ENCODE measurements around the gene GPT2.

GPT2 gene

DNA sequence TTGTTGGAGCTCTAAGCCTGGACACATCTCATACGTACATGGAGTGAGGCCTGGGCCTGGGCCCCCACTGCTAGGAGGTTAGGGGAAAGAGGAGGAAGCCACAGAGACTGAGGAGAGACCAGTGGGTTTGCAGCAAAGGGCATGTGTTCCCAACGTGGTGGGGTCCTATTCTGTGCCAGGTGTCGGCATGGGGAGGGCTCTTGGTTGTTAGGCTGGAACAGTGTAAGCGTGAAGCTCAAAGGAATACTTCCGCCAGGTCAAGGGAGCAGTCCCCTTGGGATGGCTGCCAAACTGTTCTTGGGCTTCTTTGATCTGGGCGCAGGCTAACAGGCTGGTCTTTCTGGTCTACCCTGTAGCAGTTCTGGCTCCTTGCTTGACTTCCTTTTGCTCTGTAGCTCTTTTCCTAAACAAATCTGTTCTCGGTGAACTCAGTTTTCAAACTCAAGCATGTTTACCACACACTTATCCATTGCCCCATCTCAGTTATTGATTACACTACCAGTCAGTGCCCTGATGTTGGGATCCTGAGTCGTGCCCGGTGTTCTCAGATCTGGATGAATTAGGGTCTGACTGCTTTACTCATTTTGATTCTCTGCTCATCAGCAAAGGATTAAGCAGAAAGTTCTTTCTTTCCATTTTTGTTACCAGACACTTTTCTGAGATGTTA, 36.4 kb downstream of the GPT2 start:
- TF ChIP-seq, protein P1, sequence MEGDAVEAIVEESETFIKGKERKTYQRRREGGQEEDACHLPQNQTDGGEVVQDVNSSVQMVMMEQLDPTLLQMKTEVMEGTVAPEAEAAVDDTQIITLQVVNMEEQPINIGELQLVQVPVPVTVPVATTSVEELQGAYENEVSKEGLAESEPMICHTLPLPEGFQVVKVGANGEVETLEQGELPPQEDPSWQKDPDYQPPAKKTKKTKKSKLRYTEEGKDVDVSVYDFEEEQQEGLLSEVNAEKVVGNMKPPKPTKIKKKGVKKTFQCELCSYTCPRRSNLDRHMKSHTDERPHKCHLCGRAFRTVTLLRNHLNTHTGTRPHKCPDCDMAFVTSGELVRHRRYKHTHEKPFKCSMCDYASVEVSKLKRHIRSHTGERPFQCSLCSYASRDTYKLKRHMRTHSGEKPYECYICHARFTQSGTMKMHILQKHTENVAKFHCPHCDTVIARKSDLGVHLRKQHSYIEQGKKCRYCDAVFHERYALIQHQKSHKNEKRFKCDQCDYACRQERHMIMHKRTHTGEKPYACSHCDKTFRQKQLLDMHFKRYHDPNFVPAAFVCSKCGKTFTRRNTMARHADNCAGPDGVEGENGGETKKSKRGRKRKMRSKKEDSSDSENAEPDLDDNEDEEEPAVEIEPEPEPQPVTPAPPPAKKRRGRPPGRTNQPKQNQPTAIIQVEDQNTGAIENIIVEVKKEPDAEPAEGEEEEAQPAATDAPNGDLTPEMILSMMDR (IDR thresholded peaks at IDR 0.05; ENCODE audit: low read depth, low read length), result no peak
- TF ChIP-seq, protein P2, sequence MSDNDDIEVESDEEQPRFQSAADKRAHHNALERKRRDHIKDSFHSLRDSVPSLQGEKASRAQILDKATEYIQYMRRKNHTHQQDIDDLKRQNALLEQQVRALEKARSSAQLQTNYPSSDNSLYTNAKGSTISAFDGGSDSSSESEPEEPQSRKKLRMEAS (IDR thresholded peaks at IDR 0.05; ENCODE audit: low read depth, low read length), result no peak
- TF ChIP-seq POLR2A (IDR thresholded peaks at IDR 0.05; ENCODE audit: extremely low read depth, insufficient read length) (no peak), MYC (IDR thresholded peaks at IDR 0.05; ENCODE audit: low read depth, low read length) (no peak)
- DNase-seq (ENCODE audit: low read depth), result no peak
- H3K4me3 ChIP-seq (ENCODE audit: low read depth, low read length), result no peak overlapping the region

DNA sequence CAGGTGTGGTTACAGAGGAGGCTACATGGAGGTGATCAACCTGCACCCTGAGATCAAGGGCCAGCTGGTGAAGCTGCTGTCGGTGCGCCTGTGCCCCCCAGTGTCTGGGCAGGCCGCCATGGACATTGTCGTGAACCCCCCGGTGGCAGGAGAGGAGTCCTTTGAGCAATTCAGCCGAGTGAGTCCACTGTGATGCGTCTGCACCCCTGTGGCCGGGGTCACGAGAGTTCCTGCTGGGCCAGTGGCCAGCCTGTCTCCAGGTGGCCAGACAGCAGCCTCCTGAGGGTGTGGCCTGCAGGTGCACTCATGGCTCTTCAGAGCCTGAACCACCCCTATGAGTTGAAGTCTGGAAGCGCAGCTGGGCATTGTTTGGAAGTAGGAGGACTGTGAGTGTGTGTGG, 38.1 kb downstream of the GPT2 start:
- no peak overlapping the region for H3K4me3 ChIP-seq (ENCODE audit: low read depth, low read length)
- TF ChIP-seq, protein P2 (IDR thresholded peaks at IDR 0.05; ENCODE audit: low read depth, low read length), result no peak
- no peak for TF ChIP-seq MYC (IDR thresholded peaks at IDR 0.05; ENCODE audit: low read depth, low read length)
- TF ChIP-seq POLR2A (IDR thresholded peaks at IDR 0.05; ENCODE audit: extremely low read depth, insufficient read length), result no peak
- TF ChIP-seq, protein P1 (IDR thresholded peaks at IDR 0.05; ENCODE audit: low read depth, low read length), result no peak
- DNase-seq (ENCODE audit: low read depth), result no peak

DNA sequence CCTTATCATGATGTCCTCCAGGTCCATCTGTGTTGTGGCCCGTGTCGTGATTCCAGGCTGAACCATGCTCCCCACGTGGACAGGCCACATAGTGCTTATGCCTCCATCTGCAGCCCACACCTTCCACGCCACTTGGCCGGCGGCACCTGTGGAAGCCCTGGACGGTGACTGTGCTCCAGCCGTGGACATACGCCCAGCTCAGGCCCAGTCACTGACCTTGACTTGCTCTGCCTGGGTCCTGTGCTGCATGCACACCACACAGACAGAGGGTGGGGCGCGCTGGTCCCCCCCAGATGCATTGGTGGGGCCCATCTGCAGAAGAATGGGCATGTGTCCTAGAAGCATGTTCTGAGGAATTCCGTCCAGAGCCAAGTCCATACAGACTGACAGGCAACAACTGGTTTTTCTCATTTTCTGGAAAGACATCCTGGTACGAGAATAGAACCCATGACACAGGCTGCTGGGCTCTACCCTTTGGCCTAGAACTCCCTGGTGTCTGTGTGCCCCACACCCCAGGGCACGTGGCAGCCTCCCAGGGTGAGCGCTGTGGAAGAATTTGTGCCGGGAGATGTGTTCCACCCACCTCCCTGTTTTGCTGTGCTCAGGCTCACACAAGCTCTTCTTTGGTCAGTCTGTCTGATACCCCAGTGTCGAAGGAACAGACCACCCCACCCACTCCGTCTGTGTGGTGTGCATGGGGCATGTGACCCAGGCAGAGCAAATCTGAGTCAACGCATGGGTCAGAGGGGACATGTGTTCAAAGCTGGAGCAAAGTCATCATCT, 39.5 kb downstream of the GPT2 start:
- no peak for TF ChIP-seq MYC (IDR thresholded peaks at IDR 0.05; ENCODE audit: low read depth, low read length)
- no peak for TF ChIP-seq POLR2A (IDR thresholded peaks at IDR 0.05; ENCODE audit: extremely low read depth, insufficient read length)
- TF ChIP-seq, protein P1 (IDR thresholded peaks at IDR 0.05; ENCODE audit: low read depth, low read length), result no peak
- TF ChIP-seq, protein P2 (IDR thresholded peaks at IDR 0.05; ENCODE audit: low read depth, low read length), result no peak
- no peak overlapping the region for H3K4me3 ChIP-seq (ENCODE audit: low read depth, low read length)
- DNase-seq (ENCODE audit: low read depth), result no peak

DNA sequence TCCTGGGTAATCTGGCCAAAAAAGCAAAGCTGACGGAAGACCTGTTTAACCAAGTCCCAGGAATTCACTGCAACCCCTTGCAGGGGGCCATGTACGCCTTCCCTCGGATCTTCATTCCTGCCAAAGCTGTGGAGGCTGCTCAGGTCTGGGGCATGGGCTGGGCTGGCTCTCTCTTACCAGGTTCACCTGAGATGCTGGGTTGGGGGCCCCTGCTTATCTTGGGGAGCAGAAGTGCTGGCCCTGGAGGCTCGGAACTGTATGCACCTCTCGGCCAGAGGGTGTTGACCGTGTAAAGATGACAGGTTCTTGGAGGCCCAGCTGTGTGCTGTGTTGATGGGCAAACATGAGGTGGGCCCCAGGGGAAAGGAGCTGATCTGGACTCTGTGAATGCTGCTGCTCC, 40.2 kb downstream of the GPT2 start:
- H3K4me3 ChIP-seq (ENCODE audit: low read depth, low read length), result no peak overlapping the region
- TF ChIP-seq MYC (IDR thresholded peaks at IDR 0.05; ENCODE audit: low read depth, low read length) (no peak), POLR2A (IDR thresholded peaks at IDR 0.05; ENCODE audit: extremely low read depth, insufficient read length) (no peak)
- TF ChIP-seq, protein P2 (IDR thresholded peaks at IDR 0.05; ENCODE audit: low read depth, low read length), result no peak
- TF ChIP-seq, protein P1 (IDR thresholded peaks at IDR 0.05; ENCODE audit: low read depth, low read length), result no peak
- no peak for DNase-seq (ENCODE audit: low read depth)

DNA sequence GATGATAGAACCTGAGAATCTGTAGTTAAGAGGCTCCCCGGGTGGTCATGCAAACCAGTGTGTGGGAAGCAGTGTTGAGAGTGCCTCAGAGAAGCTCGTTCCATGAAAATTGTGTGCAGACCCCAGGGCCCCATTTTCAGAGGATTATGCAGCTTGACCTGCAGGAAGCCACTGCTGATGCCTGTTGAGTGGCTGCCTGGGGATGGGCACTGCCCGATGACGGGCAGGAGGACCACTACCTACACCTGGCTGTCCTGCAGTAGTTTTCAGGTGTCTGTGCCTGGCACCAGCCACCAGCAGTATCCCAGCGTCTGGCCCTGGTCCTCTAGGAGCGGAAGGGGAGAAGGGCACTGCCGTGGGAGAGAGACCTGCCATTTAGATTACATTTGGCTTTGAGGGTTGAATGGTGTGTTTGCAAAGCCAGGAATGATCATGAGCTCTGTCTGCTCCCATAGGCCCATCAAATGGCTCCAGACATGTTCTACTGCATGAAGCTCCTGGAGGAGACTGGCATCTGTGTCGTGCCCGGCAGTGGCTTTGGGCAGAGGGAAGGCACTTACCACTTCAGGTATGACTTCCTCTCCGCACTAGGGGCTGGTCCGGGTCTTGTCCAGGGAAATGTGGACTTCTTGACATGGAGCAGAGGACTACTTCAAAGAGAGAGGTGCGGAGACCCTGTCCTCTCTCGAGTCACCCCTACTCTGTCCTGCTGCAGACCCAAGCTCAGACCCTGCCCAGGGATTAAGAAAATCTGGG, 42.5 kb downstream of the GPT2 start:
- TF ChIP-seq, protein P1 (IDR thresholded peaks at IDR 0.05; ENCODE audit: low read depth, low read length), result no peak
- TF ChIP-seq POLR2A (IDR thresholded peaks at IDR 0.05; ENCODE audit: extremely low read depth, insufficient read length) (no peak), MYC (IDR thresholded peaks at IDR 0.05; ENCODE audit: low read depth, low read length) (no peak)
- TF ChIP-seq, protein P2 (IDR thresholded peaks at IDR 0.05; ENCODE audit: low read depth, low read length), result no peak
- DNase-seq (ENCODE audit: low read depth), result no peak
- H3K4me3 ChIP-seq (ENCODE audit: low read depth, low read length), result no peak overlapping the region
